ENCODE measurements around the gene DLX5.
A peak's percentile ranks its signal among the peaks of the same experiment; 100 is the strongest.
"Not testable (repeated sequence)": the region's sequence is repeated elsewhere in the genome, so short reads cannot be mapped to it uniquely, and the experiment has no call there.

Gene DLX5

DNA sequence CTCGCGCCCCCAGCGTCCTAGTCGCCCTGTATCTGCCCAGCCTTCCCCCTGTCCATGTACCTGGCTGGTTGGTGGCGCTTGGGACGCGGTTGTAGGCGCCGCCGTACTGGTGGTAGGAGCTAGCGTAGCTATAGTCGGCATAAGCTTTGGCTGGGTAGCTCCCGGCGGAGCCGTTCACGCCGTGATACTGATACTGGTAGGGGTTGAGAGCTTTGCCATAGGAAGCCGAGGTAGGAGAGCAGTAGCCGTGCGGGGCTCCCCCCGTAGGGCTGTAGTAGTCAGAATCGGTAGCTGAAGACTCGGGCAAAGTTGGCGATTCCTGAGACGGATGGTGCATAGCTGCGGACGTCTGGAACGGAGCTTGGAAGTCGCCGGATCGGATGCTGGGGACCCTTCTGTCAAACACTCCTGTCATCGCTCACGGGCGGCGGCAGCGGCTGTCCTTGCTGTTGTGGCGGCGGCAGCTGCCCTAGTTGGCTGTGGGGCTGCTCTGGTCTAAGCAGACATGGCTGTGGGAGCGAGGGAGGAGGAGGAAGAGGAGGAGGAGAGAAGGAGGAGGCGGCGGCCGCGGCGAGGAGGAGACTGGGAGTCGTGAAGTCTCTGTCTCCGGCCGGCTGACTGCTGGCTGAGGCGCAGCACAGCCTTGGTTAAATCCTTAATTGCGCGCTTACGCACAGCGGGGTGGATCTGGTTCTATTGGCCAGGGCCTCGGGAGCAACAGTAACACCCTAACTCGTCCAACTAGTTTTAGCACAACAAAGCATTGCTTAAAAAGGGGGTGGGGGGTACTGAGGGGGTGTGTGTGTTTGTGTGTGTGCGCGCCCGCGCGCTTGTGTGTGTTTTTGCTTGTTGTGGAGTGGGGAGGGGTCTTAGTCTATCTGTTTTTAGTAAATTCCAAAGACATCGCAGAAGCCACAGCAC is at the start of gene DLX5:
Gene DLX5, minus strand, starts transcription at position 623 of the 921 bp plus-strand sequence. Its CDS starts 208 bp downstream, at position 415.
- no peak for DNase-seq (ENCODE audit: low read depth)

DNA sequence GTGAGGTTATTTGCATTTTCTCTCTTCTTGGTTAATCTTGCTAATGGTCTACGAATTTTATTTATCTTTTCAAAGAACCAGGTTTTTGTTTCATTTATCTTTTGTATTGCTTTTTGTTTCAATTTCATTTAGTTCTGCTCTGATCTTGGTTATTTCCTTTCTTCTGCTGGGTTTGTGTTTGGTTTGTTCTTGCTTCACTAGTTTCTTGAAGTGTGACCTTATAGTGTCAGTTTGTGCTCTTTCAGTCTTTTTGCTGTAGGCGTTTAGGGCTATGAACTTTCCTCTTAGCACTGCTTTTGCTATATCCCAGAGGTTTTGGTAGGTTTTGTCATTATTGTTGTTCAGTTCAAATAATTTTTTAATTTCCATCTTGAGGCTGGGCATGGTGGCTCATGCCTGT is 47.4 kb upstream of the DLX5 start:
- DNase-seq (ENCODE audit: low read depth): not testable (repeated sequence)

DNA sequence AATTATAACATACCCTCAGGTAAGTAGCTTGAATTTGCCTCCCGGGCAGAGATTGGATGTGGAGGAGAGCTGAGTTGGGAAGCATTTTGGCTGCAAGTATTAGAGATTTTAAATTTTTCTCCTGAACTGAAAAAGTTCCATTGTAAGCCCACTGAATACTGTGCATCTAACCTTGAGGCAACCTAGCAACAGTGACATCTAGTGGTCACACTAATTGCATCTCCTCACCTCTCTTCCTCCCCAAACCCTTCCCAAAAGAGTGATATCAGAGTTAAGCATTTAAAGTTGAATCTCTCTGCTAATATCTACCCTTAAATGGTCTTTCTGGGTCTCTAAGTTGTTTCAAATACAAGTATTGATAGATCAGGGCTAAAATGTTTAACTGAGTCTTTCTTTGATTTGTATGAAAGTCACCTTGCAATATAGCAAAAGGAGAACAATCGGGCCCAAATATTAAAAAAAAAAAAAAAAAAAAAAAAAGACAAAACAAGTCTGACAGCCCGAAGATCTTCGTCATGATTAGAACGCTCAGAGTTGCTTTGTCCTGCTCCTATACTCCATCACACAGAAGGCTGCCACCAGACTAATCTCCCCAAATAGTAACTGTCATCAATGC is 40.4 kb upstream of the DLX5 start:
- peak; percentile 27 for DNase-seq (ENCODE audit: low read depth)

DNA sequence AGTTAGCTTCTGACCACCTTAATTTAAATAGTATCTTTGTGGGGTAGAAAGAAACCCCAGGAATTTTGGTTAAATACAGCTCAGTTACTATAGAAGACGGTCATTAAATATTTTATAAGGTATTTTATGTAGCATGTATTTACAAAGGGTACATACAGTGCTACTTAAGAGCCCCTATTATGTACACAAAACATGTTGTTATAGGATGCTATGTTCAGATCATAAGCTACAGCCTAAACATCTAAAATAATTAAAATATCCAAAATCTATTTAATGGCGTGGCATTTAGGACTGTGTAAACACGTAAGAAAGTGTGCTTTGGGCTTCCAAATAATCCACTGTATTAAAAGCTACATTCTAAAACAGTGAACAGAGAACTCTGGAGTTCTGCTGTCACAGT is 39.4 kb upstream of the DLX5 start:
- DNase-seq (ENCODE audit: low read depth): no peak

DNA sequence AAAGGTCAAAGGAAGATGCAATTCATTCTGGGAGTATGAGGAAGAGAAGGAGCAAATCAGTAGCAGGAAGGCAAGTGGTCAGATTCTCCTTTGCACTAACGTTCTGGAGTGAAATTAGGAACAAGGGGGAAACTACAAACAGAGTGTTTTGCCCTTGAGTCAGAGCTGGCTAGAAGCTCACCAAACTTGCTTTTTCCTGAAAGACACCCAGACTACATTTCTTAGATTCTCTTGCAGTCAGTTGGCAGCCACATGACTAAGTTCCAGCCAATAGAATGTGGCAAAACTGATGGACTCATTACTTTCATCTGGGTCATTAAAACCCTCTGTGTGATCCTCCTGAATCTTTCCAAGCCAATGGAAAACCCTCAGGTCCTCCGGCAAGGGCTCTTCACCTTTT is 18.6 kb upstream of the DLX5 start:
- DNase-seq (ENCODE audit: low read depth): no peak

DNA sequence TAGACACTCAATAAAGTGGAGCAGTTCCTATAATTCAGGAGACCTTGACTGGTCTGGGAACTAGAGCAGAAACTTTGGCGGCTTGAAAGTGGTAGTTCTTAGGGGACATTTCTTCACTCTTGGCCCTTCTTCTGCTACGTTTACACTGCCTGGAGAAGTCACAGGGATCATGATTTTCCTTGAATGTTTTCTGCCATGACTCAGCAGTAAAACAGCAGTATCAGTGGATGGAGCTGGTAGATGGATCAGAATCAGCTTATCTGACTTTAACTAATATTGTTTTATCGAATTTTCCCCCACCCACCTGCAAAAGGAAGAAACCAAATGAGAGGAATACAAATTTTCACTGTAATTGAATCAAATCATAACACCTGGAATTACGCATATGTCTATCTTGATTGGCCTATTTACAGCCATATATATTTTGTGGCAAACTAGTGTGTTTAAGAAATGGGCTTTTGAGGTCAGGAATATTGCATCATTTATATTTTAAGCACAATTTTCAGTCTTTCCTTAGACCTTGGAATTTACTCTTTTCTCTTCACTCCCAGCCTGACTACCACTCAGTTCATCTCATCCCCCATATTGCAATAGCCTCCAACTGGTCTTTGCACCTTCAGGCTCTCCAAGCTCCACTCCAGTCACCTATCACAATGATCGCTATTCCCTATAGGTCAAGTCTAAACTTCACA is 14.9 kb upstream of the DLX5 start:
- DNase-seq (ENCODE audit: low read depth): no peak

DNA sequence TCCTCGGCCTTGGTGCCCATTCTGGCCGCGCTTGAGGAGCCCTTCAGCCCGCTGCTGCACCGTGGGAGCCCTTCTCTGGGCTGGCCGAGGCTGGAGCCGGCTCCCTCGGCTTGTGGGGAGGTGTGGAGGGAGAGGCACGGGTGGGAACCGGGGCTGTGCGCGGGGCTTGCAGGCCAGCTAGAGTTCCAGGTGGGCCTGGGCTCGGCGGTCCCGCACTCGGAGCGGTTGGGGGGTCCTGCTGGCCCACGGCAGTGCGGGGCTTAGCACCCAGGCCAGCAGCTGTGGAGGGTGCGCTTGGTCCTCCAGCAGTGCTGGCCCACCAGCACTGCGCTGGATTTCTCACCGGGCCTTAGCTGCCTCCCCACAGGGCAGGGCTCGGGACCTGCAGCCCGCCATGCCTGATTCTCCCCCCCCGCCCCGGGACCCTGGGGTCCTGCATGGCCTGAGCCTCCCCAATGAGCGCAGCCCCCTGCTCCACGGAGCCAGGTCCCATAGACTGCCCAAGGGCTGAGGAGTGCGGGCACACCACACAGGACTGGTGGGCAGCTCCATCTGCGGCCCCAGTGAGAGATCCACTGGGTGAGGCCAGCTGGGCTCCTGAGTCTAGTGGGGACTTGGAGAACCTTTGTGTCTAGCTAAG is 9.7 kb upstream of the DLX5 start:
- DNase-seq (ENCODE audit: low read depth): not testable (repeated sequence)

DNA sequence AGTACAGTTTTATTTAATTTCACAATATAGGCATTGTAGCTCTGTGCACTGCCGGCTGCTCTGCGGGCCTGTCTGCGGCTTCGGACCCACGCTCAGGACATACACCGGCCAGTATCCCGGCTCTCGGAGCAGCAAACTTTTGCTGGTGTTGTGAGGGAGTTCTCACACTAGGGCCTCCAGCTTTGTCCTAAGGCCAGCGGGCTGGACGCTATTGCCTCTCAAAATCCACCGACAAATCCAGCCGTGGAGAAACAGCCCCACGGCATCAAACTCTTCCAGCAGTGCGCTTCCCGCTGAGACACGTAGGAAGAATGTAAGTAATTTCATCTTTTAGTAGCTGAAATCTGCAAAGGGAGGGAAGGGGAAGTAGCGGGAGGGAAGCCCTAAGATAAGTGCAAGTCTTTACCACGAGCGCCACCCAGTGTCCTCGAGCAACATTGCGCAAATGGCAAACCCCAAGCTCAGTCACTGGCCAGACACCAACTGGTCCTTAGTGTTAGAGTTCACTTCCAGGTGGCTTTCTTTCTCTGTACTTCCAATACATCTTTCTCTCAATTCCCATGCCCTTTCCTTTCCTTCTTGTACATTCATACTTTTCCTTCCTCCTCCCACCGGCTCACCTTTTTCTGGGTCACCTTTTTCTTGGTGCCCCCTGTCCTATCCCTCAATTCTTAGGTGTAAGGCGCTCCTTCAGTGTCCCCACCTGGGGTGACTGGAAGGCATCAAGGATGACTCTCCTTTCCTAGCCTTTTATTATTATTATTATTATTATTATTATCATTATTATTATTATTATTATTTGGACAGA is 3.0 kb upstream of the DLX5 start:
- peak; percentile 74 for DNase-seq (ENCODE audit: low read depth)

DNA sequence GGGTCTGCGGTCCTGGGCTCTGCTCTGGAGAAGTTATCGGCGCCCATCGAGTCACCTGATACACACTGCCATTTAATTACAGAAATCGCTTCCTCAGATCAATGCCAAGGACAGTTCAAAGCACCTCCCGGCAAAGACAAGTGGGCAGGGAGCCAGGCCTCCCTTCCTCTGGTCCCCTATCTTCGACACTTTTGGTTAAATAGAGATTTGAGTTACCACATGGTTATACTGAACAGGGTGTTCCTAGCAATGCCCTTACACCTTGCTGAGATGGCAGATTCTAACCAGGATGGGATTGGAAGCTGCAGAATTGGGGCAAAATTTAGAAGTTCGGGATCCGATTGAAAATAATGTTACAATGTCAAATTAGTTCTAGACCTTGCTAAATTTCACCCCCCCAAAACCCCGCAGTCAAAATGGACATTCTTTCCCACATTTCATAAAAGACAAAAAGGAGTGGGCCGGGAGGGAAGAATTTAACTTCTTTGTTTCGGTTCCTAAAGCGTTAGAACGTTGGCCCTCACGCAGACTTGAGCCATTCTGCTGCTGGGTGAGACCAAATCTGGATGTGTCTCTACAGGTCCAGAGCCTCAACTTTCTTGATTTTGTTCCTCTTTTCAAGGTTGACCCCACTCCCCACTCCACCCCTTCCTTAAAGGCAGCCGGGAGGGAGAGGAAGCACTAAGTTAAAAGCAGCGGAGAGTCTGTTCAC is 2.2 kb upstream of the DLX5 start:
- no peak for DNase-seq (ENCODE audit: low read depth)

DNA sequence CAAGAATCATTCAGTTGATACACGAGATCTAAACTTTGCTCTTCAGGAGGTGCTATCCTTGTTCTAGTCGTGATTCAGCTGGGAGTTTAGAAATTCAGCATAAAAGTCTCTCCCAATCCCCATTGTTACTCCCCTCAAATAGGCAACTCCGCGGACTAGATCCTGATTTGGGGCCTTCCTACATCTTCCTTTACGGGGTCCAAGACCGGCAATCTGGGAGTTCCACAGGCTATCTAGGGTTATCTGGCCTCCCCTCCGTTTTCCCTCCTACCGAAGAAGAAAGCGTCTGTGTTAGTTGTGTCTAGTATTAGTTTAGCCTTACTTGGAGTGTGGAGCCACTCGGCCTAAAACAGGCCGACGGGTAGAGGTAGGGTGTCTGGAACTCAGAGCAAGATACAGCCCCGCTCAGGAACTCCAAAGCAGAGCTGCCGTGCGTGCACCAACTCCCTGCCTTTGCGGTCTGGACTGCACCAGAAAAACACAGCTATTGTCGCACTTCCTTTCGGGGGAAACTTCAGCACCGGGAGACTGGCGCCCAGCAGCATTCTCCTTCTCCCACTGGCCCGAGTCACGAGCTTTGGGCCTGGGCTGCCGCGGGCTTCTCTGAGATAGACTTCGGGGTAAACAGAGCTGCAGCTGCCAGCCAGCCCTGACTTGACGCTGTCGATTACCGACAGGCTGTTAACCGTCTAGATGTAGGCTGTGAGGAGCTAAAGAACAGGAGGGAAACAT is 1.5 kb upstream of the DLX5 start:
- no peak for DNase-seq (ENCODE audit: low read depth)

DNA sequence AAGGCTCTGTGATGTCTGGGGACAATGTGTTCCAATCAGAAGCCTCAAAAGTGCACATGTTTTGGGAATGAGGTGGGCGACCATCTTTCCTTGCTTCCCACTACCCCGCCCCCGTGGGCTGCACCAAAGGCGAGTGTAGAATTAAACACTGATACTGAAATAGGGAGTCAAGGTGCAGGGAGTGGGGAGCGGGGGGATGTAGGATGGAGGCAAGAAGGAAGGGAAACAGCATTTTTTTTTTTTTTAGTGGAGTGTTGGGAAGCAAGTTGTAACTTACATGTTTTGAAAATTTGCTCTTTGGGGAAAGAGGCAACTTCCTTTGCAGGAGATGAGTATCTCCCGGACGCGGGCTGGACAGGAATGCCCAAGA is 484 bp upstream of the DLX5 start:
- DNase-seq (ENCODE audit: low read depth): no peak

DNA sequence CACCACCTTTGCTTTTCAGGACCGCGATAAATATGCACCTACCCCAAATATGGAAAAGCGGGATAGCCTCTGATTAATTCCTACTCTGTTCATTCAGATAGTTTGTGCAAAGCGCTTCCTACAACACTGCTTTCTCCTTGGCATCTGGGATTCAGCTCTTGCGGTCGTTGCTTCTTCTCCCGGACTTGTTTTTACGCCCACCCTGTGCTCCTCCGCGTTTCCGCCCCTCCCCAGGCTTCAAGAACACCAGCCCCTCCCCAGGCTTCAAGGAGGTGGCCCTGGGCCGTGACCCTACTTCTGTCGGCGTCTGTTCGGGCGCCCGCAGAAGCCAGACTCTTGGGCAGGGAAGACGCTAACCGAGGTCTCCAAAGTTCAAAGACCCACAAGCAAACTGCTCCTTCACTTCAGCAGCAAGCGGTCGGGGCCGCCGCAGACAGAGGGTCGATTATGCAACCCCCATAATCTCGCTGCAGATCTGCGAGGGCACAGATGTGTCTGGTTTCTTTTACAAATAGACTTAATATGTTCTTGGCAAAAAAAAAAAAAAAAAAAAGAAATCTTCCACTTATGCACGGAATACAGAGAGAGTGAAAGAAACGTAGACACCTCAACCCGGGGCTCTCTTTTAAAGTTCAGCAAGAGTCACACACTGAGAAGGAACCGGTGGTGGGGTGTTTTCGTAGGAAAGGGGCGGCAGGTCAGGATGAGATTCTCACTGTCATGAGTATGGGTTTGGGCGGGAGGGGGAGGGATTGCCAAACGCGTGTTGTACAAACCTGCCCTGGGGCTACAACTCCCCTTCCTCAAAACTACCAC is 1.9 kb downstream of the DLX5 start:
- no peak for DNase-seq (ENCODE audit: low read depth)

DNA sequence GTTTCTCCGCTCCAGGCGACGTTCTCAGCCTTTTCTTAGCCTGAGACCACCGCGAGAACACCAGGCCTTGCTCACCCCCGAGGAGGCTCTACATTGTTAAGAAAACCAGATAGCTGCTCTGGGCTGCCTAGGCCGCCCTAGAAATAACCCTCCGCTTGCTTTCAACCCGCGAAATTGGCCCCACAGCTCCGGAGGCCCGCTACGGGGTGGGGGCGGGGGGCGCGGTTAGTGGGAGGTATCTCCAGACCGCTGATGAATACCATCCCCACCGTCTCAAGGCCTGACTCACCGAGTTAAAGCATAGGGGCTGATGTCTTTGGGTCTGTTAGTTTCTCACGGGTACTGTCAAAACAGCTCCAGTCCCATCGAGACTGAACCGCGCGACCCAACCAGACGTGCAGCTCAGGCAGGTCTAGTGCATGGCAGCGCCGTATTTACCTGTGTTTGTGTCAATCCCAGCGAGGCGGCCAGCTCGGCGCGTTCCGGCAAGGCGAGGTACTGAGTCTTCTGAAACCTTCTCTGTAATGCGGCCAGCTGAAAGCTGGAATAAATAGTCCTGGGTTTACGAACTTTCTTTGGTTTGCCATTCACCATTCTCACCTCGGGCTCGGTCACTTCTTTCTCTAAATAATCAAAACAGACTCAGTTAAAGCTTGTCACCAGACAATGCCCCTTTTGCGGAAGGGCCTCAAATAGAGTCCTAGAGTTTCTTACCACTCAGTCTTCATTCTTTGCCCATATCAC is 2.7 kb downstream of the DLX5 start:
- DNase-seq (ENCODE audit: low read depth): no peak

DNA sequence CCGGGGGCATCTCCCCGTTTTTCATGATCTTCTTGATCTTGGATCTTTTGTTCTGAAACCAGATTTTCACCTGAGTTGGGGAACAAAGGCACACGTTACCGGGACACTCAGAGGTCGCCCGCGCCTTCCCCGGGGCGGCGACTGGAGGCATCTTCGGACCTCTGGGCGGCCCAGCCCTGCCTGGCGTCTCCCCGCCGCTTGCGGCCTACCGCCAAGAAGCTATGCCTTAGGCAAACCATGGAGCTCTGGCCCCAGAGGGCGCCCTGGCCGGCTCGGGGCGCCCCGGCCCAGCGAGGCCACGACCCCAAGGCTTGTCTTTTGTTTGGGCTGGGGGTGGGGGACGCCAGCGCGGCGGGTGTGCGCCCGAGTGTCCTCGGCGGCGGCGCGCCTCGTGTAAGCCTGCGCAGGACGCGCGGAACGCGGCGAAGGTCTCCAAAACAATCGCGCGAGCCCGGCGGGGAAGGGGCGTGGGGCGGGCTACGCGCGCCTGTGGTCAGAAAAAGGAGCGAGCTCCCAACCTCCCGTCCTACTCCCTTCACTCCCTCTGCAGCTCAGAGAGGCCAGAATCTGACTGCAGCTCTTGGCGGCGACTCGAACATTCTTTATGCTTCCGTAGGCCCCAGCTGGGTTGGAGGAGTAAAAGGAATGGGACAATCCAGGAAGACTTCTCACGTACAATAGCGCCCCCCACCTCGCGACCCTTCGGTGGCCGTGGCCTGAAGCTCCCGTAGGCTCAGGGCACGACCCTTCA is 3.5 kb downstream of the DLX5 start:
- DNase-seq (ENCODE audit: low read depth): no peak

DNA sequence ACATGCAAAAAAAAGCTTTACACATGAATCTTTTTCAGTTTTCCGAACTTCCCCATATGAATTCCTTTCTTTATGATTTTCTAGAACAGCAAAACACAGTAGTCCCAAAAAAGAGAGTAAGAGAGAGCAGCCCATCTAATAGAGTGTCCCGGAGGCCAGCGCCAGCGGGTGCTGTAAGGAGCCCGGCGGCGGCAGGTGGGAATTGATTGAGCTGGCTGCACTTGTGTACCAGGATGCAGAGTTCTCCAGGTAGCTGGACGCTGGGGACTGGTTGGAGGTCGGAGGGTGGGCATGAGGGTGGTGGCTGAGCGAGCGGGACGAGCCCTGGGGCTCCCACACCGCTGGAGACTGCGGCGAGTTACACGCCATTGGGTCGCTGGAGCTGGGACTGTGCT is 4.0 kb downstream of the DLX5 start:
- no peak for DNase-seq (ENCODE audit: low read depth)

DNA sequence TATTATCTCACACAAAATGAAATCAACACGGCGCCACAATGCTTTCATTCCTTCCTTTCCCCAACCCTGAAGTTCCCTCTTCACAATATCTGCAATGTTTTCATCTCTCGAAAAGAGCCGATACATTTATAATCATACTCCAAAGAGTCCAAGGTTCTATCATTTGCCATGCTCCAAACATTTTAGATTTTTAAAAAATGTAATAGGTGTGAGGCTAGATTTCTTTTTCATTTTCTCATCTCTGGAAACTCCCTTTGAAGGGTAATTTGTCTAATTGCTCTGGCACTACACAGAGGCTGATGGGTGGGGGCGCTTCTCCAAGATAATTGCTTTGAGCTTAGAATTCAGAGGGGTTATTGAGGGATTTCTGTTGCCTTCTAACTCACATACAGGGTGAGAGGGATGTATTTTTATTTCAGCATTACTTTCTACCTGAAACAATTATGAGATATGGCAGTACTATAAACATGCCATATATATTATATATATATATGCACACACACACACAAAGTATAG is 4.9 kb downstream of the DLX5 start:
- DNase-seq (ENCODE audit: low read depth): no peak

DNA sequence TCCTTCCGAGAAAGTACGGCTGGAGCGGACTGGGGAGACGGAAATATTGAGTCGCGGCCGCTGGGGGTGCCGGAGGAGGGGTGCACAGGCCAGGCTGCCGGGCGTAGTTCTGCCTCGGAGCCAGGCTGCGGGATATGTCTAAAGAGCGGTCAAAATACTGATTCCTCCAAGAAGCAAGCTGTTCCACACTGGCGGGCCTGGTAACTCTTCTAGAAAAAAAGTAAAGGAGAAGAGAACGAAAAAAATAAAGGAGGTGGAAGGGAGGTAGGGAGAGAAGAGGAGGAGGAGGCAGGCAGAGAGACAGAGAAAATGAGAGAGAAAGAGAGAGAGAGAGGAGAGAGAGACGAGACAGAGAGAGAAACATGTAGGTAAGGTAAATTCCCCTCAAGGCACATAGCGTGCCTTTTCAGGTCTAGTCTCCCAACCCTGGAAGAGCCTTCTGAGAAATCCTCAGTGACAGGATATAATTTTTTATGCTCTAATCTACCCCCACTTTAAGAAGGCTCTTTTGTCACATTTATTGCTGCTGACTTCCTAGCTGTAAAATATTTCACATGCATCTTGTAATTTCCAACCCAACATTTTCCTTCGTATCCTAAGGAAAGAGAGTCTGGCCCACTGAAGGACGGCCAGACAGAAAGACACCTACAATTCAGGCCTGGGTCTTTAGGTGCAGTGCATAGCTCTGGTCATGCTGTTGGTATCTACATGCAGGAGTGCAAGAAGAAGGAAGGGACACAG is 5.7 kb downstream of the DLX5 start:
- DNase-seq (ENCODE audit: low read depth): no peak

Data from fibroblast of the conjunctiva (primary cell).